ENCODE data around the gene FOXC2. TPM values are rescaled to one million over a fixed set of nuclear protein-coding genes. Genes with fewer than 3 reads are reported as not detected.

The FOXC2 gene
- polyA plus RNA-seq, 1 donor = 0.96 TPM

GRCh38 chr16:86602521-86602920 lies 35.9 kb downstream of the FOXC2 start:
- H3K36me3 ChIP-seq (ENCODE audit: control insufficient read depth, insufficient read depth, low read length) = no peaks in the 10 kb centered on the region
- WGBS (ENCODE audit: insufficient coverage, low lambda C conversion rate) = 79% methylated on average over 3 of the region's 4 CpGs
- no peaks in the 10 kb centered on the region for H3K9me3 ChIP-seq (ENCODE audit: control insufficient read depth, low read depth, low read length)
- no peaks in the 10 kb centered on the region for H3K4me1 ChIP-seq (ENCODE audit: control insufficient read depth, insufficient read depth, low read length)
- H3K4me3 ChIP-seq (ENCODE audit: low read length) = no peak overlapping the region
- H3K27ac ChIP-seq (ENCODE audit: low read length) = no peak overlapping the region
- peaks cover 15% of the 10 kb centered on the region for H3K27me3 ChIP-seq (ENCODE audit: control insufficient read depth, insufficient read depth, low read length)
- DNase-seq = no peak

DNA sequence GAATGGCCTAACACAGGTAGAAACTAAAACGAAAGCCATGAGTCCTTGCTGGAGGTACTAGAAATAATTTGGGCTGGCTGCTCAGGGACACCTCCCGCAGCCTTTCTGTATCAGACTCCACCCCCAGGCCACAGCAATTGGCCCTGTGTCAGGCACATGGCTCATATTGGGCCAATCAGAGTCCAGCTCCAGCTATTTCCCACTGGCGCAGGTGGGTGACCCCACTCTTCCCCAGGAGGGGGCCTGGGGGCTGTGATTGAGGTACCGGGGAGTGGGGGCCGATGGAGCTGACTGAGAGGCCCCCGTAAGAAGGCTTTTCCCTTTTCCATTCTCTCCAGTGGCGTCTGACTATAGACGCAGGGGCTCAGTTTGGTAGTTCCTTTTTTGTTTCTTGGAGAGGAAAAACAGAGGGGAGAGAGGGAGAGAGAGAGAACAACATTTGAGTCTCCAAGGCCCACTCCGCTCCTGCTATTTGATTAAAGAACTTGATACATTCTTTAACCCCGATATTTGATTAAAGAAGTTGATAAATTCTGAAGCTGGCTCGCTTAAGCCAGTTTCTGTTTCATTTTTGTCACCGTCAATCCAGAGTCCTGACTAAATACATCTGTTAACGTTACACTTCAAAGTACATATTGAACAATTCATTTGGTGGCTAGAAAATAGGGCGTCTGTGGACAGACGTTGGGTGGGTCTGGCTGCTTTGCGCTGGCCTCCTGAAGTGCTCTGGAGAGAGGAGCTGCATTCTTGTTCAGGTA lies 38.0 kb downstream of the FOXC2 start:
- WGBS (ENCODE audit: insufficient coverage, low lambda C conversion rate) = 94% methylated on average over 2 of the region's 16 CpGs
- Histone ChIP-seq H3K36me3 (ENCODE audit: control insufficient read depth, insufficient read depth, low read length) (no peaks in the 10 kb centered on the region), H3K27ac (ENCODE audit: low read length) (no peak overlapping the region), H3K4me1 (ENCODE audit: control insufficient read depth, insufficient read depth, low read length) (no peaks in the 10 kb centered on the region), H3K4me3 (ENCODE audit: low read length) (no peak overlapping the region), H3K27me3 (ENCODE audit: control insufficient read depth, insufficient read depth, low read length) (peaks cover 14% of the 10 kb centered on the region), H3K9me3 (ENCODE audit: control insufficient read depth, low read depth, low read length) (no peaks in the 10 kb centered on the region)
- no peak for DNase-seq

- peaks cover 14% of the 10 kb centered on the region for H3K27me3 ChIP-seq (ENCODE audit: control insufficient read depth, insufficient read depth, low read length)
- H3K27ac ChIP-seq (ENCODE audit: low read length) = no peak overlapping the region
- WGBS (ENCODE audit: insufficient coverage, low lambda C conversion rate) = no CpG with 5 or more reads among the region's 3 CpGs
Measured at GRCh38 chr16:86605950-86606349, 39.3 kb downstream of the FOXC2 start.

DNA sequence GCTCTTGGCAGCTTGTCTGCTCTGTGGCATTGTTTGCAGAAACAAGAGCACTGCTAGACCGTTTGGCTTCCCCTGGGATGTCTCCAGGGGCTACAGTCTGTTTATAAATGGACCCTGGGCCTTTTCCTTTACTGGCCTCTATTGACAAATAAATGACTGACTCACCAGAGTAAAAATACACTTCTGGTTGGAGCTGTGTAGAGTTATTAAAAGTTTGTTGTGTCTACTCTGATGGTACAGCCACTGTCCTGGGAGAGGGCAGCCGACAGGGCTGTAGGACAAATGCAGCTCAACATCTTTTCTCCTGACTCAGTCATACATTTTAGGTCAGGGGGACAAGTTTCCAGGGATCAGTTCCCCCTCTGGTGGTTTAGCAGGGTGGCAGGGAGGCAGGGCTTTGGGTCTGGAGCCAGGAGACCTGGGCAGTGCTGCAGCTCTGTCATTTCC lies 41.7 kb downstream of the FOXC2 start:
- peaks cover 14% of the 10 kb centered on the region for H3K27me3 ChIP-seq (ENCODE audit: control insufficient read depth, insufficient read depth, low read length)
- DNase-seq = no peak
- no CpG with 5 or more reads among the region's 2 CpGs for WGBS (ENCODE audit: insufficient coverage, low lambda C conversion rate)
- H3K36me3 ChIP-seq (ENCODE audit: control insufficient read depth, insufficient read depth, low read length) = no peaks in the 10 kb centered on the region
- no peaks in the 10 kb centered on the region for H3K9me3 ChIP-seq (ENCODE audit: control insufficient read depth, low read depth, low read length)
- H3K27ac ChIP-seq (ENCODE audit: low read length) = no peak overlapping the region
- H3K4me3 ChIP-seq (ENCODE audit: low read length) = no peak overlapping the region
- H3K4me1 ChIP-seq (ENCODE audit: control insufficient read depth, insufficient read depth, low read length) = peaks cover 7% of the 10 kb centered on the region

More at GRCh38 chr16:86605950-86606349, 39.3 kb downstream of the FOXC2 start:
- Histone ChIP-seq H3K9me3 (ENCODE audit: control insufficient read depth, low read depth, low read length) (no peaks in the 10 kb centered on the region), H3K36me3 (ENCODE audit: control insufficient read depth, insufficient read depth, low read length) (no peaks in the 10 kb centered on the region), H3K4me3 (ENCODE audit: low read length) (no peak overlapping the region), H3K4me1 (ENCODE audit: control insufficient read depth, insufficient read depth, low read length) (peaks cover 3% of the 10 kb centered on the region)
- DNase-seq = no peak

DNA sequence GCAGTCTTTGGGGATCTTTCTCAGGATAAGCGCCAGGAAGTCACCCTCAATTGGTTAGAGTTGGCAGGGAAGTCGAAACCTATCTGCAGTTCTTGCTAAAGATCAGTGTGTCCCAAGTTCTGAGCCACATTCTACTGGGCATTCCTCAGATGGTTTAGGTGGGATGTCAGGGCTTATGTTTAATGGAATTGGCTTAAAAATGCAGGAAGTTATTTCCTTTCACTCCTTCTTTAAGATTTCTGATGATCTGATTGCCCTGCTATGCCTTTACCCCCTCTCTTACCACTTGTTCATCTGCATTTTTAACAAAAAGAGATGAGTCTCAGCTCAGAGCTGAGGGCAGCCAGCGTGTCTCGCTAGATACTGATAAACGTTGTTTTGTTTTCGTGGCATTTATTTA lies 42.5 kb downstream of the FOXC2 start:
- no CpG with 5 or more reads among the region's 6 CpGs for WGBS (ENCODE audit: insufficient coverage, low lambda C conversion rate)
- Histone ChIP-seq H3K9me3 (ENCODE audit: control insufficient read depth, low read depth, low read length) (no peaks in the 10 kb centered on the region), H3K4me1 (ENCODE audit: control insufficient read depth, insufficient read depth, low read length) (peaks cover 7% of the 10 kb centered on the region), H3K27me3 (ENCODE audit: control insufficient read depth, insufficient read depth, low read length) (peaks cover 12% of the 10 kb centered on the region), H3K27ac (ENCODE audit: low read length) (no peak overlapping the region), H3K36me3 (ENCODE audit: control insufficient read depth, insufficient read depth, low read length) (no peaks in the 10 kb centered on the region), H3K4me3 (ENCODE audit: low read length) (no peak overlapping the region)
- peak in 1 of 2 donors; percentile 14 for DNase-seq

DNA sequence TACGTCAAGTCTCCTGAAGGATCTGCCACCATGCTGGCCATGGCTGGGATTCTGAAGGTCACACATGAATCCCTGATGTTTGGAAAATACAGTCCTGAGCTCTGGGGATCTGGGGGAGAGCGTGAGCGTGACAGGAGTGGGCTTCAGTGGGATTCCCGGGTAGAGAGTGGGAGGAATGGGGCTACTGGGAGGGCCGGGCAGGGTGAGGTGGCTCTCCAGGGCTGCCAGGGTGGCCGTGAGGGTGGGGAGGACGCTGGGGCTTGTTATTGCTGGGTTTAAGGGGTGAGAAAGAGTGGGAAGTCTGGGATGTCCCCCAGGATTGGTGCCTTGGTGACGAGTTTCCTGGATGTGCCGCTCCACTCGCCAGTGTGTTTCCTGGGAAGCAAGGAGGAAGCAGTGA lies 43.0 kb downstream of the FOXC2 start:
- Histone ChIP-seq H3K27ac (ENCODE audit: low read length) (no peak overlapping the region), H3K4me3 (ENCODE audit: low read length) (no peak overlapping the region), H3K27me3 (ENCODE audit: control insufficient read depth, insufficient read depth, low read length) (peaks cover 6% of the 10 kb centered on the region), H3K4me1 (ENCODE audit: control insufficient read depth, insufficient read depth, low read length) (peaks cover 7% of the 10 kb centered on the region), H3K36me3 (ENCODE audit: control insufficient read depth, insufficient read depth, low read length) (no peaks in the 10 kb centered on the region), H3K9me3 (ENCODE audit: control insufficient read depth, low read depth, low read length) (no peaks in the 10 kb centered on the region)
- no peak for DNase-seq
- no CpG with 5 or more reads among the region's 10 CpGs for WGBS (ENCODE audit: insufficient coverage, low lambda C conversion rate)

- DNase-seq = no peak
- Histone ChIP-seq H3K9me3 (ENCODE audit: control insufficient read depth, low read depth, low read length) (no peaks in the 10 kb centered on the region), H3K27me3 (ENCODE audit: control insufficient read depth, insufficient read depth, low read length) (peaks cover 6% of the 10 kb centered on the region), H3K36me3 (ENCODE audit: control insufficient read depth, insufficient read depth, low read length) (no peaks in the 10 kb centered on the region), H3K4me3 (ENCODE audit: low read length) (no peak overlapping the region), H3K4me1 (ENCODE audit: control insufficient read depth, insufficient read depth, low read length) (peaks cover 7% of the 10 kb centered on the region), H3K27ac (ENCODE audit: low read length) (no peak overlapping the region)
- WGBS (ENCODE audit: insufficient coverage, low lambda C conversion rate) = no CpG with 5 or more reads among the region's 18 CpGs
Measured at GRCh38 chr16:86610779-86611524, 44.3 kb downstream of the FOXC2 start.

- H3K36me3 ChIP-seq (ENCODE audit: control insufficient read depth, insufficient read depth, low read length) = no peaks in the 10 kb centered on the region
- no peak overlapping the region for H3K4me3 ChIP-seq (ENCODE audit: low read length)
- no peak overlapping the region for H3K27ac ChIP-seq (ENCODE audit: low read length)
- H3K9me3 ChIP-seq (ENCODE audit: control insufficient read depth, low read depth, low read length) = no peaks in the 10 kb centered on the region
- H3K27me3 ChIP-seq (ENCODE audit: control insufficient read depth, insufficient read depth, low read length) = peaks cover 6% of the 10 kb centered on the region
- DNase-seq = peak in 1 of 2 donors; percentile 11
- WGBS (ENCODE audit: insufficient coverage, low lambda C conversion rate) = no CpG with 5 or more reads among the region's 7 CpGs
- H3K4me1 ChIP-seq (ENCODE audit: control insufficient read depth, insufficient read depth, low read length) = peaks cover 7% of the 10 kb centered on the region
Measured at GRCh38 chr16:86611525-86611855, 44.9 kb downstream of the FOXC2 start.

GRCh38 chr16:86611941-86612340 lies 45.3 kb downstream of the FOXC2 start:
- Histone ChIP-seq H3K9me3 (ENCODE audit: control insufficient read depth, low read depth, low read length) (no peaks in the 10 kb centered on the region), H3K27me3 (ENCODE audit: control insufficient read depth, insufficient read depth, low read length) (peaks cover 6% of the 10 kb centered on the region), H3K36me3 (ENCODE audit: control insufficient read depth, insufficient read depth, low read length) (no peaks in the 10 kb centered on the region), H3K4me3 (ENCODE audit: low read length) (no peak overlapping the region), H3K27ac (ENCODE audit: low read length) (no peak overlapping the region), H3K4me1 (ENCODE audit: control insufficient read depth, insufficient read depth, low read length) (peaks cover 7% of the 10 kb centered on the region)
- 100% methylated on average over 1 of the region's 3 CpGs for WGBS (ENCODE audit: insufficient coverage, low lambda C conversion rate)
- no peak for DNase-seq

DNA sequence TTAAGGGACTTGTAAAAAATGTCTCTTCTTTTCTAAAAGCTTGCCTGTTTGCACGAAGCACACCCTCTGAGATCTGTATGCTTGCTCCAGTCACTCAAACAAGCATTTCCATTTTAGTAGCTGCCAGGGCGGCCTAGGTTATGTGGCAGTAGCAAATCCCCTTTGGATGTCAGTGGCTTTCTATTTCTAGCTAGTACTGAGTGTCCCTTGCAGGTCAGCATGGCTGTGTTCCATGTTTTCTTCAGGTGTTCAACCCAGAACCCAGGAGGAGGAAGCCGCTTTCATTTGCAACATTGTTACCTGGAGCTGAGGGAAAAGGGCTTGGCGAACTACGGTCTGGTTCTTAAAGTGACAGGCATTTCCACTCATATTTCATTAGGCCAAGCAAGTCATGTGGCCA lies 48.1 kb downstream of the FOXC2 start:
- H3K27me3 ChIP-seq (ENCODE audit: control insufficient read depth, insufficient read depth, low read length) = peaks cover 4% of the 10 kb centered on the region
- WGBS (ENCODE audit: insufficient coverage, low lambda C conversion rate) = no CpG with 5 or more reads among the region's 5 CpGs
- H3K36me3 ChIP-seq (ENCODE audit: control insufficient read depth, insufficient read depth, low read length) = no peaks in the 10 kb centered on the region
- H3K9me3 ChIP-seq (ENCODE audit: control insufficient read depth, low read depth, low read length) = no peaks in the 10 kb centered on the region
- no peak overlapping the region for H3K4me3 ChIP-seq (ENCODE audit: low read length)
- peaks cover 7% of the 10 kb centered on the region for H3K4me1 ChIP-seq (ENCODE audit: control insufficient read depth, insufficient read depth, low read length)
- DNase-seq = no peak
- H3K27ac ChIP-seq (ENCODE audit: low read length) = no peak overlapping the region
